HG02571 (cell line): Measurements from ENCODE around the gene PORCN.
A peak's percentile ranks its signal among the peaks of the same experiment; 100 is the strongest.
"Not testable (repeated sequence)": the region's sequence is repeated elsewhere in the genome, so short reads cannot be mapped to it uniquely, and the experiment has no call there.

Experiments
- ATAC-seq: cut with Tn5 transposase; IDR thresholded peaks from one replicate; pipeline ENCODE4 v1.9.1; 2021; ENCODE audit warnings: mild to moderate bottlenecking, moderate library complexity; ENCODE audit not compliant: unreplicated experiment

Gene PORCN

GRCh38 chrX:48509619-48510018, 827 bp downstream of the PORCN start:
- ATAC-seq: no peak

DNA sequence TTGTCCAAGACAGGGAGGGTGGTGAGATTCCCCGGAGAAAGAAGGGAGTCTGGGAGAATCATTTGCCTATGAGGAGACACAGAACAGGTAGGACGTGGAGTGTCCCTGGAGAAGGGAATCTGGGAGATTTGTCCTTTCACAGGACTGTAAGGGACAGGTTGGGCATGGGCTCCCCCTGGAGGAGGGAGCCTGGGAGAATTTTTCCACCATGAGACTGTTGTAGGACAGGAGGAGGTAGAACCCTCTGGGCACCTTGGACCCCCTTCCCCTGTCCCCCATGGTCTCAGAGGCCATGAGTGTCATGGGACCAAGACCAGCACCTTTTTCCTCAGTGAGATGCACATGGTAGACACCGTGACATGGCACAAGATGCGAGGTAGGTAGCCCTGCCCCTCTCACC, 2.8 kb downstream of the PORCN start:
- no peak for ATAC-seq

DNA sequence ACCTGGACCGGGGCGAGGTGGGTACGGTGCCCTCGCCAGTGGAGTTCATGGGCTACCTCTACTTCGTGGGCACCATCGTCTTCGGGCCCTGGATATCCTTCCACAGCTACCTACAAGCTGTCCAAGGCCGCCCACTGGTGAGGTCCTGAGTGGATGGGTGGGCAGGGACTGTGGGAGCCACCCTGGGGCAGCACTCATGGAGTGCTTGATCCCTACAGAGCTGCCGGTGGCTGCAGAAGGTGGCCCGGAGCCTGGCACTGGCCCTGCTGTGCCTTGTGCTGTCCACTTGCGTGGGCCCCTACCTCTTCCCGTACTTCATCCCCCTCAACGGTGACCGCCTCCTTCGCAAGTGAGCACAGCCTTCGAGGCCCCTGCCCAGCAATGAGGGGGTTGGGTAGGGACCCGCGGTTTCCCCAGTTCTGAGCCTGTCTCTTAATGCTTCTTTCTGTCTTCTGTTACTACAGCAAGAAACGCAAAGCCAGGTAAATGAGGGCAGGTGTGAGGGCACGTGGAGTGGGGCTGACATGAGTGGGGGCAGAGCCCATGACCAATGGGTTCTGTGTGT, 3.7 kb downstream of the PORCN start:
- ATAC-seq: no peak

- ATAC-seq: no peak
Observed at GRCh38 chrX:48513670-48514069, 4.9 kb downstream of the PORCN start.

DNA sequence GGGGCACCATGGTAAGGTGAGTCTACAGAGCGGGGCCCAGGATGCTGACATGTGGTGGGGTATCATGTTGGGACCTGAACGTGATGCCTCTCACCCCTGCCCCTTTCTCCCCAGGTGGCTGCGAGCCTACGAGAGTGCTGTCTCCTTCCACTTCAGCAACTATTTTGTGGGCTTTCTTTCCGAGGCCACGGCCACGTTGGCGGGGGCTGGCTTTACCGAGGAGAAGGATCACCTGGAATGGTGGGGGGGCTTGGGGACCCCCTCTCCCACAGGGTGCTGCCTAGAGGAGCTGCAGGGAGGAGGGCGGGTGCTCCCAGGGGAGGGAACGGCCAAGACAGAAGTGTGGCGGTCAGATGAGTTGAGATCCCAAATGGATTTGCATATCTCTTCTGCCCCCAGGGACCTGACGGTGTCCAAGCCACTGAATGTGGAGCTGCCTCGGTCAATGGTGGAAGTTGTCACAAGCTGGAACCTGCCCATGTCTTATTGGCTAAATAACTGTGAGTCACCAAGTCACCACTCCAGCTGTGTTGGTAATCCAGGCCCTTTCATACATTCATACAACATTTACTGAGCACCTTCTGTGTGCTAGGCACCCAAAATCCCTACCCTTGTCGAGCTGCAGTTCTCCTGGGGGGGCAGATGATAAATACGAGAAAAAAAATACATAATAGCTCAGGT, 5.5 kb downstream of the PORCN start:
- no peak for ATAC-seq

GRCh38 chrX:48514868-48515460, 6.2 kb downstream of the PORCN start:
- ATAC-seq: no peak

GRCh38 chrX:48515842-48516241, 7.0 kb downstream of the PORCN start:
- no peak for ATAC-seq

DNA sequence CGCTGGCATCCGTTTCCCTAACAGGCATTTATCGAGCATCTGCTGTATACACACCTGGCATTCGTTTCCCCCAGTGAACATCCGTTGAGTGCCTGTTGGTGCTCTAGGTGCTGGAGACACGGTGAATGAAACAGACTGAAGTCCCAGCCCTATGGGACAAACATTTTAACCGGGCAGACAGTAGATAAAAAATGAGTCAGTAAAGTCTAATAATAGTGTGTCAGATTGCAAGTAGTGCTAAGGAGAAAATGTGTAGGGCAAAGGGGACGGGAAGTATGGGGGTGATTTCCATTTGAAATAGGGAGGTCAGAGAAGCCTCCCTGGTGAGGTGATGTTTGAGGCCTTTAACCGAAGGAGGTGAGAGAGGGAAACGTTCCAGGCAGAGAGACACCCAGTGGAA, 7.5 kb downstream of the PORCN start:
- ATAC-seq: no peak

DNA sequence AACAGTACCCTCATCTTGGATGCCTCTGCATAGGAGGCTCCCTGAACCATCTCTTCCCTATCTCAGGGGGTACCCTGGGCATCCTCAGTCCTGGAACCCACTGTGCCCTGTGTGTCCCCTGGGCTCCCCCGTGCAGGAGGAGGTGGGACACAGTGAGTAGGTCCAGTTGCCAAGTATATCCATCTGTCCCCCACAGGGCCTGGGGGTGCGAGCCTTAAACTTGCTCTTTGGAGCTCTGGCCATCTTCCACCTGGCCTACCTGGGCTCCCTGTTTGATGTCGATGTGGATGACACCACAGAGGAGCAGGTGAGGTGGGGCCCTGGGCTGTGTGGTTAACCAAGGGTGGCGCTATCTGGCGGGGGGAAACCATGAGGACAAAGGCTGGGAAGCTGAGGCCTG, 8.2 kb downstream of the PORCN start:
- ATAC-seq: no peak

DNA sequence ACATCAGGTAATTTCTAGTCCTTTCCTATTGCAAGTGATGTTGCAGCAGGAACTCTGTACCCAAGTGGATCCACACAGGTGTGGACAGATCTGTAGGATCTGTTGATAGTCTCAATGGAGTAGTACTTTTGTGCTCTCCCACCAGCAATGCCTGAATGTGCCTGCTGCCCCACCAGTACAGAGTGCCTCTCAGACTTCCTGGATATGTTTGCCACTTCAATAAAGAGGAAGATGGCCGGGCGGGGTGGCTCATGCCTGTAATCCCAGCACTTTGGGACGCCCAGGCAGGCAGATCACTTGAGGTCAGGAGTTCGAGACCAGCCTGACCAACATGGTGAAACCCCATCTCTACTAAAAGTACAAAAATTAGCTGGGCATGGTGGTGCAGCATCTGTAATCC, 10.7 kb downstream of the PORCN start:
- ATAC-seq: not testable (repeated sequence)

DNA sequence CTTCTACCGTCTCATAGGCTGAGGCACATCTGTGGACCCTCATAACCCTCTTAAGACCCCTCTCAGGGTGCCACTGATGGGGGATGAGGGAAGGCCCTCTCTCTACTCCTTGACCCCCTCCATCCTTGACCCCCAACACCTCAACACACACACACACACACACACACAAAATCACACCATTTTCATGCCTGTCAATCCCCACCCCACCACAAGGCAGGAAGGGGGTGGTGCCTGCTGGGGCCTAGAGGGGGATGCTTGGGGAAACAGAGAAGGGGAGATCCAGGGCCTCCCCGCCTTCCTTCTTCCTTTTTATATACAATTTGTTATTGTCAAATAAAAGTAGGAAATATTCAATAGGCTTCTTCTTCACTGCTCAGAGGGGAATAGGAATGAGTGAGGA, 11.7 kb downstream of the PORCN start:
- no peak for ATAC-seq

DNA sequence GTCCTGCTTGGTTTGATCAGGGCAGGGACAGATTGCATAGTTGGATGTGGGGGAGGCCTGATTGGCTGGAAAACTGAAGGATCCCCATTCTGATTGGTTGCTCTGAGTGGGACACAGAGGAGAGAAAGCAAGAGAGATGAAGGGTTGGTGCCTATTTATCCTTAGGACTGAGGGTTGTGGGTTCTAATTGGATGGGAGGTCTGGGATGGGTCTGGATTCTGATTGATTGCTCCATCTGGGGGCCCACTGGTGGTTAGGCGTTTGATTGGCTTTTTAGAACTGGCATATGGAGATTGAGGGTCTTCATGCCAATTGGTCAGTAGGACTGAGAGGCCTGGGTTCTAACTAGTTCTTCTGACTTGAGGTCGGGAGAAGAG, 12.2 kb downstream of the PORCN start:
- ATAC-seq: no peak

DNA sequence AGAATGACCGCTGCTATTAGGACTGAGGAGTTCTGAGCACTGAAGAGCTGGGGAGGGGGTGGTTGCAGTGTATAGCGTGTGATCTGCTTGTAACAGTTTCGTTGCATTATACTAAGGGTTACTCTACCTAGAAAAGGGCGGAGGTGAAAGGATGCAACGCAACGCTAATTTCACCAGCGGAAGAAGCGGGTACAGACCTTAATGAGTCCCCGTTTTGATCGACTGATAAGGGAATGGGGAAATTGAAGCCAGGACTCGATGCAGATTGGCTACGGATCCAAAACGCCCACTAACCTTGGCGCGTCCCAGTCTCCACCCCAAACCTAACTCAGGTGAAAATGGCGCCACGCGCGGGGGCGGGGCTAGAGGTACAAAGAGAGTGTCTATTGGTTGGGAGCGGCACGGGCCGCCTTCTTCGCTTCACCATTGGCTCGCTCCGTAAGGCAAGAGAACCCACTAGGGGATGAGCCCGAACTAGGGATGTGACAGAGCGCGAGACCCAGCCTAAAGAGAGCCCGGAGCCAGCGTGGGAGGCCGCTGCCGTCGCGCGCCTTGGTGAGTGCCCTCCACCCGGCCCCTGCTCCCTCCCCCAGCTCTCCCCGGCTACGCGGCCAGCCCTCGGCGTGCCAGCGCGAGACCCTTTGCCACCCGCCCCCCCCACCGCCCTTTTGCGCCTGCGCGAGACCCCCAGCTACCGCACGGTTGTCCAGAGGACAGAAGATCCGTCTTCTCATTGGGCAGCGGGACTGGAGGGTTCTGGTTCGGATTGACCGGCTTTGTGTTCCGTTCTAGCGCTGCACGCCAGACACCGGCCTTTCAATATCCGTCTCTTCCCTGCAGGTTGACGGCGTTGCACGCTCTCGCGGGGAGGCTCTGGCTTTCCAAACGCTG, 12.8 kb downstream of the PORCN start, which contains the start of gene EBP:
Gene EBP, plus strand, starts transcription at position 456 of the 891 bp plus-strand sequence. CDS start 1,964 bp downstream, outside the sequence.
- ATAC-seq: peak; percentile 96

DNA sequence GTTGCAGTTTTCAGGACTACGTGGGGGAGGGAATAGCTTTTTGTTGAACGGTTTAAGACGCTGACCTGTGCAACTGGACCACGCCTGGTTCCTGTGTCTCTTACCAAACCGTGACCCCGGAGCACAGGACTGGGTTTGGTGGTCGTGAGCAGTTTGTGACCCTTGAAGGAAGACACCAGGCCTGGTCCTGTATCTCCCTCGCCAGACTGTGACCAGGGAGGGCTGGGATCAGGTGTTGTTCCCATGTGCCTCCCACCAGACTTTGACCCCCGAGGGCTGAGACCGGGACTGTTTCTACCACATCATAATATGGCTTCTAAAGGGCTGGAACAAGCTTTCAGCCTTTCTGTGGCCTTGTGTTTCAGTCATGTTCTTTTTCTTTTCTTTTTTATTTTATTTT, 13.5 kb downstream of the PORCN start:
- no peak for ATAC-seq

DNA sequence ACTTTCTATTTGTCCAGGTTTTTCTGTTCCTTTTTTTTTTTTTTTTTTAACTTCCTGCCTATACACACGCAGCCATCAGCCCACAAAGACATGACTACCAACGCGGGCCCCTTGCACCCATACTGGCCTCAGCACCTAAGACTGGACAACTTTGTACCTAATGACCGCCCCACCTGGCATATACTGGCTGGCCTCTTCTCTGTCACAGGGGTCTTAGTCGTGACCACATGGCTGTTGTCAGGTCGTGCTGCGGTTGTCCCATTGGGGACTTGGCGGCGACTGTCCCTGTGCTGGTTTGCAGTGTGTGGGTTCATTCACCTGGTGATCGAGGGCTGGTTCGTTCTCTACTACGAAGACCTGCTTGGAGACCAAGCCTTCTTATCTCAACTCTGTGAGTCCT, 14.9 kb downstream of the PORCN start:
- no peak for ATAC-seq

- ATAC-seq: not testable (repeated sequence)
Observed at GRCh38 chrX:48525853-48526252, 17.1 kb downstream of the PORCN start.

DNA sequence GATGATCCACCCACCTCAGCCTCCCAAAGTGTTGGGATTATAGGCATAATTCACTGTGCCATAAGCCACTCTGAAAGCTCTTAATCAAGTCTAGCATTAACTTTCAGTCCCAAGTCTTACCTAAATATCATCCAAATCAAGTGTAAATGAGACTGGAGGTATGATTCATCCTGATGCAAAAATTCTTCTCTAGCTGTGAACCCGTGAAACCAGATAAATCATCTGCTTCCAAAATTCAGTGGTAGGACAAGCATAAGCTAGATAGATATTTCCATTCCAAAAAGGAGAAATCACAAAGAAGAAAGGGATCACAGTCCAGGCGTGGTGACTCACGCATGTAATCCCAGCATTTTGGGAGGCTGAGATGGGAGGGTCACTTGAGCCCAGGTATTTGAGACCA, 21.9 kb downstream of the PORCN start:
- ATAC-seq: no peak

DNA sequence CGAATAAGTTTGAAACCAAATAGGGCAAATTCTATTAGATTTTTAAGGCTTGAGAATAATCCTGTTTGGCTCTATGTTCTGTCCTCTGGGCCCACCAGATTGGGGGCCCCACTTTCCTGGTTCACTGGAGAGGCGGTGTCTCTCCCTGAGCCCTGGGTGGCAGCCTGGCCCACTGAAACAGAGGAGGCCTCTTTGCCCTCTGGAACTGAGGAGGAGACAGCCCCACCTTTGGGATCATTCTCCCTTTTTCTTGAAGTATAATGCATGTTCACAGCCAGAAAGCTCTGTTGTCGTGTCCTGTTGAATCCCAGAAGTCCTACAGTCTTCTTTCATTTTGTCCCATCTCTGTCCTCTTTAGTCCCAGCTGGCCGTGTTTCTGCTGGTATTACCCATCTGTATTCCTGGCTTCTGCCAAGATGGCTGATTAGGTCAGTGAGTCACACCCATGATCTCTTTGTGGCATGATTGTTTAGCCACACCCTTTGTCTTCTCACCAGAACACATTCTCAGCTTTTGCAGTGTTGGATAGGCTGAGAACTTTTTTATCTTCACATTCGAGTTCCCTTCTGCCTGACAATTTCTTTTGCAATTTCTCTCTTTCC, 22.7 kb downstream of the PORCN start:
- ATAC-seq: no peak

DNA sequence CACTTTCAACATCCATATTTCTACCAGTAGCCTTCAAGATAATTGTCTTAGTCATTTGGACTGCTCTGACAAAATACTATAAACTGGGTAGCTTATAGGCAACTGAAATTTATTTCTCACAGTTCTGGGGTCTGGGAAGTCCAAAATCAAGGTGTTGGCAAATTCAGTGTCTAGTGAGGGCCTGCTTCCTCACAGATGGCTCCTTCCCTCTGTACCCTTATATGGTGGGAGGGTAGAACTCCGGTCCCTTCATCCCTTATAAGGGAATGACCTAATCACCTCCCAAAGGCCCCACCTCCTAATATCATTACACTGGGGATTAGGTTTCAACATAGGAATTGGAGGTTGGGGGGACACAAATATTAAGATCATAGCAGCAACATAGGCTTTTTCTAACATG, 23.4 kb downstream of the PORCN start:
- no peak for ATAC-seq

GRCh38 chrX:48533165-48533564, 24.4 kb downstream of the PORCN start:
- no peak for ATAC-seq
